ENCODE data around the gene UGT1A7. TPM values are rescaled to one million over a fixed set of nuclear protein-coding genes. Genes with fewer than 3 reads are reported as not detected.
"Not testable (repeated sequence)": the region's sequence is repeated elsewhere in the genome, so short reads cannot be mapped to it uniquely, and the experiment has no call there.

UGT1A7 gene
- total and polyA plus RNA-seq, 4 donors = not detected

DNA sequence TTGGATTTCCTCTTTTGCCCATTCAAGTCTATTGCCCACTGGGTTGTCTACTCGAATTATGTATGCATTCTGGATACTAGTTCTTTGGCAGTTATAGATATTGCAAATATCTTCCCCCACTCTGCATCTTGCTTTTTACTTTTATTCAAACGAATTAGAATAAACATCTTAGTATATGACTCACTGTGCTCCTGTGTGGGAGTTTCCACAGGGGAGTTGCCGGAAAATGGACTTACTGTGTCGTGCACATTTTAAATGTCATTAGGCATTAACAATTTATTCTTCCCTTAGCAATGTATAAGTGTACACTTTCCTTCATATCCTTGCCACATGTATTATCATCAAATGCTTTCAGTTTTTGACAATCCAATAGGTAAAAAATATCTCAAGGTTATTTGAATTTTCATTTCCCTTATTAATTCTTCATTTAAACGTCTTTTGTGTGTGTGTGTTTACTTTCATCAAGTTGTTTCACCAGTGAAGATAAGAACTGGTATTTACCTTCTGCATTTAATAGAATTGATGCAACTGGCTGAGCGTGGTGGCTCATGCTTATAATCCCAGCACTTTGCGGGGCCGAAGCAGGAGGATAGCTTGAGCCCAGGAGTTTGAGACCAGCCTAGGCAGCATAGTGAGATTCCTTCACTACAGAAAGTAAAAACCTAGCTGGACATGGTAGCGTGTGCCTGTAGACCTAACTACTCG lies 26.4 kb downstream of the UGT1A7 start:
- DNase-seq (ENCODE audit: low read depth in 4 of 6, low spot score in 6 of 6) = no peak

DNA sequence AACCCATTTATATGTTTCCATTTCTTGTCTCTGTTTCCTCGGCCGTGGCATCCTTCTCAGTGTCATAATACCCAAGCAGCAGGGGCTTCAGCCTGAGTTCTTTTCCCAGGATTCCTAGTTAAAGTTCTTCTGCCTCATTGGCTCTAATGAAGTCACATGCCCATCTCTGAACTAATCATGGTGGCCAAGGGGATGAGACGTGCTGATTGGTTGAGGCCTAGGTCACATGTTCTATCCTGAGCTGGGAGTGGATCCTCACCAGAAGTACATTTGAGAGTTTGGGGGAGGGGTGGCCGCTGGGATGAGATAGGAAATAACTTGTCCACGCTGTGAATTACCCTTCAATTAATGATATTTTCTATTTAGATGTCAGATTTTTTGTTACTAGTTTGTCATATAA lies 27.2 kb downstream of the UGT1A7 start:
- Histone ChIP-seq H3K9me3 (ENCODE audit: control insufficient read depth, insufficient read depth, low read length) (no peaks in the 10 kb centered on the region), H3K36me3 (ENCODE audit: control insufficient read depth, insufficient read depth, low read length) (no peaks in the 10 kb centered on the region), H3K27me3 (ENCODE audit: control insufficient read depth, insufficient read depth, low read length) (no peaks in the 10 kb centered on the region), H3K4me1 (ENCODE audit: control insufficient read depth, insufficient read depth, low read length) (no peaks in the 10 kb centered on the region), H3K27ac (ENCODE audit: low read depth, low read length) (no peak overlapping the region), H3K4me3 (ENCODE audit: low read depth, low read length) (no peak overlapping the region)
- WGBS (ENCODE audit: insufficient coverage) = 85% methylated on average over 2 of the region's 5 CpGs
- no peak for DNase-seq (ENCODE audit: low read depth in 4 of 6, low spot score in 6 of 6)

More for the DNA sequence above, 26.4 kb downstream of the UGT1A7 start:
- H3K4me1 ChIP-seq (ENCODE audit: control insufficient read depth, insufficient read depth, low read length) = no peaks in the 10 kb centered on the region
- H3K9me3 ChIP-seq (ENCODE audit: control insufficient read depth, insufficient read depth, low read length) = no peaks in the 10 kb centered on the region
- H3K4me3 ChIP-seq (ENCODE audit: low read depth, low read length) = no peak overlapping the region
- 96% methylated on average over 3 of the region's 10 CpGs for WGBS (ENCODE audit: insufficient coverage)
- H3K36me3 ChIP-seq (ENCODE audit: control insufficient read depth, insufficient read depth, low read length) = no peaks in the 10 kb centered on the region
- no peaks in the 10 kb centered on the region for H3K27me3 ChIP-seq (ENCODE audit: control insufficient read depth, insufficient read depth, low read length)
- no peak overlapping the region for H3K27ac ChIP-seq (ENCODE audit: low read depth, low read length)

DNA sequence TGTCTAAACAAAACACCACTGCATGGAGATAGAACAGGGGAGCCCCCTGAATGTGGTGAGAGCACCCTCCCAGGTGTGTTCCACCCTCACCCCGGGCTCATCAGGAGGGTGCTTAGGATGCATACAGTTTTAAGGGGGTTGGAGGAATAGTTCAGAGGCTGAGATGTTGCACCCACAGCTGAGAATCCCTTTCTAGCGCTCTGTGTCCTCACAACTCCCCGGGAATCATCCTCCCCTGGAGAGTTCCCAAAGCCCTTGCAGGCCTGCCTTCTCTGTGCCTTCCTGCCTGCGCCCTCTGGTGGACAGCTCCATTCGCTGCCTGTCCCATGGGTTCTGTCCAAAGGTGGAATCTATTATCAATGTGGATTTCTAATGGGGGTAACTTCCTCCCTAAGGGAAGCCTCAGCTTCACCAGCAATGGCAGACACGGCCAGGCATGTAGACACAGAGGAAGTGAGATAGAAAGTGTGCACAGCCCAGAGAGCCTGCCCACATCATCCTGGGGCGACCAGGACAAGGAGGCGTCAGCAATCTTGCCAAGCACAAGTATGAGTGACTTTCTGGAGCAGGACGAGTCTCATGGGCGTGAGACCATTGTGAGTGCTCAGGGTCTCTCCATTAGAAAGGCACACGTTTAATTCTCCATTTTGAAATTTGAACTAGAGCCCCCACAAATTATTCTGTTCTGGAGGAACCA lies 29.8 kb downstream of the UGT1A7 start:
- no peak overlapping the region for H3K4me3 ChIP-seq (ENCODE audit: low read depth, low read length)
- H3K4me1 ChIP-seq (ENCODE audit: control insufficient read depth, insufficient read depth, low read length) = no peaks in the 10 kb centered on the region
- no peak overlapping the region for H3K27ac ChIP-seq (ENCODE audit: low read depth, low read length)
- DNase-seq (ENCODE audit: low read depth in 4 of 6, low spot score in 6 of 6) = peak in 5 of 6 donors; percentile 4 to 80 (median 22)
- H3K36me3 ChIP-seq (ENCODE audit: control insufficient read depth, insufficient read depth, low read length) = no peaks in the 10 kb centered on the region
- H3K9me3 ChIP-seq (ENCODE audit: control insufficient read depth, insufficient read depth, low read length) = no peaks in the 10 kb centered on the region
- 71% methylated on average over 7 of the region's 11 CpGs for WGBS (ENCODE audit: insufficient coverage)
- no peaks in the 10 kb centered on the region for H3K27me3 ChIP-seq (ENCODE audit: control insufficient read depth, insufficient read depth, low read length)

DNA sequence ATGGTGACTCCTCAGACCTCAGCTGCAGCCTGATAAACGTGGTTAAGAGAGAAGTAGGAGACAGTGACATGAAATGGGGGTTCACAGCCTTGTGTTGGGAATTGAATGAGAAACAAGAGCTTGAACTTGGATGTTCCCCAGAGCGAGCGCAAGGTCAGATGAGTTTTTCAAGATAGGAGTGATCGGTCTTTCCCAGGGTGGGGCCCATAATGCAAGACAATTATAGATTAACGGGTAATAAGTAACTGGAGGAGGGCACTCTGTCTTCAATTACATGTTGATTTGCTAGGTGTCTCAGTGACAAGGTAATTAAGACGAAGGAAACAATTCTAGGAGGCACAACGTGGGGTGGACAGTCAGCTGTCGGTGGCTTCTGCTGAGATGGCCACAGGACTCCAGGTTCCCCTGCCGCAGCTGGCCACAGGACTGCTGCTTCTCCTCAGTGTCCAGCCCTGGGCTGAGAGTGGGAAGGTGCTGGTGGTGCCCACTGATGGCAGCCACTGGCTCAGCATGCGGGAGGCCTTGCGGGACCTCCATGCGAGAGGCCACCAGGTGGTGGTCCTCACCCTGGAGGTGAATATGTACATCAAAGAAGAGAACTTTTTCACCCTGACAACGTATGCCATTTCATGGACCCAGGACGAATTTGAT lies 31.0 kb downstream of the UGT1A7 start, which contains the start of gene UGT1A5:
Gene UGT1A5, plus strand, starts transcription at position 297 of the 651 bp plus-strand sequence. Its CDS starts 85 bp downstream, at position 382.
- WGBS (ENCODE audit: insufficient coverage) = 85% methylated on average over 10 of the region's 14 CpGs
- no peaks in the 10 kb centered on the region for H3K27me3 ChIP-seq (ENCODE audit: control insufficient read depth, insufficient read depth, low read length)
- no peaks in the 10 kb centered on the region for H3K9me3 ChIP-seq (ENCODE audit: control insufficient read depth, insufficient read depth, low read length)
- no peak within 1 kb of the TSS for H3K4me3 ChIP-seq (ENCODE audit: low read depth, low read length)
- no peak within 1 kb of the TSS for H3K27ac ChIP-seq (ENCODE audit: low read depth, low read length)
- no peaks in the 10 kb centered on the region for H3K36me3 ChIP-seq (ENCODE audit: control insufficient read depth, insufficient read depth, low read length)
- H3K4me1 ChIP-seq (ENCODE audit: control insufficient read depth, insufficient read depth, low read length) = no peaks in the 10 kb centered on the region
- no peak for DNase-seq (ENCODE audit: low read depth in 4 of 6, low spot score in 6 of 6)

DNA sequence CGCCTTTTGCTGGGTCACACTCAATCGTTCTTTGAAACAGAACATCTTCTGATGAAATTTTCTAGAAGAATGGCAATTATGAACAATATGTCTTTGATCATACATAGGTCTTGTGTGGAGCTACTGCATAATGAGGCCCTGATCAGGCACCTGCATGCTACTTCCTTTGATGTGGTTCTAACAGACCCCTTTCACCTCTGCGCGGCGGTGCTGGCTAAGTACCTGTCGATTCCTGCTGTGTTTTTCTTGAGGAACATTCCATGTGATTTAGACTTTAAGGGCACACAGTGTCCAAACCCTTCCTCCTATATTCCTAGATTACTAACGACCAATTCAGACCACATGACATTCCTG lies 31.5 kb downstream of the UGT1A7 start:
- DNase-seq (ENCODE audit: low read depth in 4 of 6, low spot score in 6 of 6) = no peak
- no peak overlapping the region for H3K27ac ChIP-seq (ENCODE audit: low read depth, low read length)
- H3K27me3 ChIP-seq (ENCODE audit: control insufficient read depth, insufficient read depth, low read length) = no peaks in the 10 kb centered on the region
- no peaks in the 10 kb centered on the region for H3K4me1 ChIP-seq (ENCODE audit: control insufficient read depth, insufficient read depth, low read length)
- H3K9me3 ChIP-seq (ENCODE audit: control insufficient read depth, insufficient read depth, low read length) = no peaks in the 10 kb centered on the region
- H3K4me3 ChIP-seq (ENCODE audit: low read depth, low read length) = no peak overlapping the region
- WGBS (ENCODE audit: insufficient coverage) = 100% methylated on average over 2 of the region's 7 CpGs
- H3K36me3 ChIP-seq (ENCODE audit: control insufficient read depth, insufficient read depth, low read length) = no peaks in the 10 kb centered on the region

DNA sequence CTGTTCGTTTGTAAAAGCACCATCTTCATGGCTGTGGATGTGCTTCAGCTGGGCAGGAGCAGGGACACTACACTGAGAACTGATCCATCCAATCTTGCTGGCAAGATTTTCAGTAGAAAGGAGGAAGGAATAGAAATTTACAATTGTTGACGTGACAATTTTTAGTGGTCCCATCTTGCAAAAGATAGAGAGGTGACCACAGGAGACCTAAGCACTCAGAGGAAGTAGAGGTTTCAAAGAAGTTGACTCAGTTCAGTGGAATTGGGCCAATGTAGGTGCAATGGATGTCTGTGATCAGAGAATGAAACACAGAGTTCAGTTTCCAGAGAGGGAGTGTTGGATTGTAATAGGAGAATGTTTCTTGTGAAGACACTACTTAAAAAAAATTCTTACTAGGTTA lies 32.4 kb downstream of the UGT1A7 start:
- 94% methylated on average over 2 of the region's 2 CpGs for WGBS (ENCODE audit: insufficient coverage)
- H3K4me1 ChIP-seq (ENCODE audit: control insufficient read depth, insufficient read depth, low read length) = no peaks in the 10 kb centered on the region
- H3K9me3 ChIP-seq (ENCODE audit: control insufficient read depth, insufficient read depth, low read length) = no peaks in the 10 kb centered on the region
- H3K27me3 ChIP-seq (ENCODE audit: control insufficient read depth, insufficient read depth, low read length) = no peaks in the 10 kb centered on the region
- no peak for DNase-seq (ENCODE audit: low read depth in 4 of 6, low spot score in 6 of 6)
- no peak overlapping the region for H3K27ac ChIP-seq (ENCODE audit: low read depth, low read length)
- H3K36me3 ChIP-seq (ENCODE audit: control insufficient read depth, insufficient read depth, low read length) = no peaks in the 10 kb centered on the region
- H3K4me3 ChIP-seq (ENCODE audit: low read depth, low read length) = no peak overlapping the region

DNA sequence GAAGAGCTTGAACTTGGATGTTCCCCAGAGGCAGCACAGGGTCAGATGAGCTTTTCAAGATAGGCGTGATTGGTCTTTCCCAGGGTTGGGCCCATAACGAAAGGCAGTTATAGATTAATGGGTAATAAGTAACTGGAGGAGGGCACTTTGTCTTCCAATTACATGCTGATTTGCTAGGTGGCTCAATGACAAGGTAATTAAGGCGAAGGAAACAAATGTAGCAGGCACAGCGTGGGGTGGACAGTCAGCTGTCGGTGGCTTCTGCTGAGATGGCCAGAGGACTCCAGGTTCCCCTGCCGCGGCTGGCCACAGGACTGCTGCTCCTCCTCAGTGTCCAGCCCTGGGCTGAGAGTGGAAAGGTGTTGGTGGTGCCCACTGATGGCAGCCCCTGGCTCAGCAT lies 36.9 kb downstream of the UGT1A7 start, which contains the start of gene UGT1A4:
Gene UGT1A4, plus strand, starts transcription at position 185 of the 400 bp plus-strand sequence. Its CDS starts 85 bp downstream, at position 270.
- Histone ChIP-seq H3K36me3 (ENCODE audit: control insufficient read depth, insufficient read depth, low read length) (no peaks in the 10 kb centered on the region), H3K4me3 (ENCODE audit: low read depth, low read length) (no peak within 1 kb of the TSS), H3K27me3 (ENCODE audit: control insufficient read depth, insufficient read depth, low read length) (no peaks in the 10 kb centered on the region), H3K27ac (ENCODE audit: low read depth, low read length) (no peak within 1 kb of the TSS), H3K9me3 (ENCODE audit: control insufficient read depth, insufficient read depth, low read length) (no peaks in the 10 kb centered on the region), H3K4me1 (ENCODE audit: control insufficient read depth, insufficient read depth, low read length) (no peaks in the 10 kb centered on the region)
- DNase-seq (ENCODE audit: low read depth in 4 of 6, low spot score in 6 of 6) = no peak
- WGBS (ENCODE audit: insufficient coverage) = 76% methylated on average over 7 of the region's 7 CpGs

DNA sequence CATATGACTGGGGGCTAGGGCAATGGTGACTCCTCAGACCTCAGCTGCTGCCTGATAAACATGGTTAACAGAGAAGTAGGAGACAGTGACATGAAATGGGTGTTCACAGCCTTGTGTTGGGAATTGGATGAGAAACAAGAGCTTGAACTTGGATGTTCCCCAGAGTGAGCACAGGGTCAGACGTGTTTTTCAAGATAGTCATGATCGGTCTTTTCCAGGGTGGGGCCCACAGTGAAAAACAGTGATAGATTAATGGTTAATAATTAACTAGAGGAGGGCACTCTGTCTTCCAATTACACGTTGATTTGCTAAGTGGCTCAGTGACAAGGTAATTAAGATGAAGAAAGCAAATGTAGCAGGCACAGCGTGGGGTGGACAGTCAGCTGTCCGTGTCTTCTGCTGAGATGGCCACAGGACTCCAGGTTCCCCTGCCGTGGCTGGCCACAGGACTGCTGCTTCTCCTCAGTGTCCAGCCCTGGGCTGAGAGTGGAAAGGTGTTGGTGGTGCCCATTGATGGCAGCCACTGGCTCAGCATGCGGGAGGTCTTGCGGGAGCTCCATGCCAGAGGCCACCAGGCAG lies 47.1 kb downstream of the UGT1A7 start, which contains the start of gene UGT1A3:
Gene UGT1A3, plus strand, starts transcription at position 320 of the 579 bp plus-strand sequence. Its CDS starts 85 bp downstream, at position 405.
- no peaks in the 10 kb centered on the region for H3K36me3 ChIP-seq (ENCODE audit: control insufficient read depth, insufficient read depth, low read length)

DNA sequence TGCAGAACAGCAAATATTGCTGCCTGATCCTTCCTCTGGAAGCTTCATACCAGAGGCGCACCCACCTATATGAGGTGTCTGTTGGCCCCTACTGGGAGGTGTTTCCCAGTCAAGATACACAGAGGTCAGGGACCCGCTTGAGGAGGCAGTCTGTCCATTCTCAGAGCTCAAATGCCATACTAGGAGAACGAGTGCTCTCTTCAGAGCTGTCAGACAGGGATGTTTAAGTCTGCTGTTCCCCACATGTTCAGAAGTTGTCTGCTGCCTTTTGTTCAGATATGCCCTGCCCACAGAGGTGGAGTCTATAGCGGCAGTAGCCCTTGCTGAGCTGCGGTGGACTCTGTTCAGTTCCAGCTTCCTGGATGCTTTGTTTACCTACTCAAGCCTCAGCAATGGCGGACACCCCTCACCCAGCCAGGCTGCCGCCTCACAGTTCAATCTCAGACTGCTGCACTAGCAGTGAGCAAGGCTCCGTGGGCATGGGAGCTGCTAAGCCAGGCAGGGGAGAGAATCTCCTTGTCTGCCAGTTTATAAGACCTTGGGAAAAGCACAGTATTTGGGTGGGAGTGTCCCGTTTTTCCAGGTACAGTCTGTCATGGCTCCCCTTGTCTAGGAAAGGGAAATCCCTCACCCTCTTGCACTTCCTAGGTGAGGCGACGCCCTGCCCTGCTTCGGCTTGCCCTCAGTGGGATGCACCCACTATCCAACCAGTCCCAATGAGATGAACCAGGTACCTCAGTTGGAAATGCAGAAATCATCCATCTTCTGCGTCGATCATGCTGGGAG lies 55.4 kb downstream of the UGT1A7 start:
- not testable (repeated sequence) for H3K9me3 ChIP-seq (ENCODE audit: control insufficient read depth, insufficient read depth, low read length); H3K27ac ChIP-seq (ENCODE audit: low read depth, low read length); H3K36me3 ChIP-seq (ENCODE audit: control insufficient read depth, insufficient read depth, low read length); H3K4me1 ChIP-seq (ENCODE audit: control insufficient read depth, insufficient read depth, low read length); DNase-seq (ENCODE audit: low read depth in 4 of 6, low spot score in 6 of 6); H3K4me3 ChIP-seq (ENCODE audit: low read depth, low read length); H3K27me3 ChIP-seq (ENCODE audit: control insufficient read depth, insufficient read depth, low read length)
- WGBS (ENCODE audit: insufficient coverage) = 90% methylated on average over 14 of the region's 14 CpGs

More for the DNA sequence above, 47.1 kb downstream of the UGT1A7 start, which contains the start of gene UGT1A3:
- H3K27me3 ChIP-seq (ENCODE audit: control insufficient read depth, insufficient read depth, low read length) = no peaks in the 10 kb centered on the region
- H3K4me3 ChIP-seq (ENCODE audit: low read depth, low read length) = no peak within 1 kb of the TSS
- WGBS (ENCODE audit: insufficient coverage) = 72% methylated on average over 8 of the region's 8 CpGs
- no peaks in the 10 kb centered on the region for H3K9me3 ChIP-seq (ENCODE audit: control insufficient read depth, insufficient read depth, low read length)
- no peaks in the 10 kb centered on the region for H3K4me1 ChIP-seq (ENCODE audit: control insufficient read depth, insufficient read depth, low read length)
- no peak for DNase-seq (ENCODE audit: low read depth in 4 of 6, low spot score in 6 of 6)
- H3K27ac ChIP-seq (ENCODE audit: low read depth, low read length) = no peak within 1 kb of the TSS

Measured in spinal cord (tissue), 10 donors.